ENCODE results near the gene RNF43.
A peak's percentile ranks its signal among the peaks of the same experiment; 100 is the strongest.

Gene RNF43

DNA sequence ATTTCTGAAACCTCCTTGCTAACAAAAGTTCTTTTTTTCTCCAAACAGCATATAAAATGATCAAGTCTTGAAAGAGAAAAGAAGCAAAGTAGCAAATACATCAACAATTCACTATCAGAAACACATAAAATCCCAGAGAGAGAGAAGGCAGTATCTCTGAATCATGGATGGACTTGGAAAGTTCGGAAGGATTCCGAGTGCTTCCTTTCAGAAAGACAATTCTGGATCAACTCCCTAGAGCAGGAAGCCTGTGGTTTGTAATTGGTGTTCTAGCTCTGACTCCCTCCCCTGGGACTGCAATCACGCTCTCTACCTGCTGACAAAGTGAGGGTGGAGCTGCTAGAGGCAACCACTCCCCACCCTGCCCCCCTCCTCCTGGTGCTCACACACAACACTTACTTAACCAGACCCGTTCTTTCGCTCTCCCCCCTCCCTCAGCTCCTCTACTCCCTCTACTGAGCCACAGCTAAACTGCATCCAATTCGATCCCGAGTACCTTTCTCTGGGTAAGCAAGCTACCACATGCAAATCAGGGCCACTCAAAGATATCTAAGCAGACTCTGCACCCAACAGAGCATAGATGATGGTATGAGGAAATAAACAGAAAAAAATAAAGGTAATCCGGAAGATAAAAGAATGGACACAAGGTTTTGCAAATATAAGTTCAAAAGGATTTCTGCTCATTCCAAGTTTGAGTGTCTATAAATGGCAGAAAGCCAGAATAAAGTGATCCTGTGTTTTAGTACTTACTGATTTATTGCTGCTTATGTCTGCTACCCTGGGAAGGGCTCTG is at the start of gene RNF43:
Gene RNF43 (minus strand): TSS at position 235 of the 793 bp plus-strand sequence. CDS start 1,957 bp downstream, outside the sequence.
- peak; percentile 73 for DNase-seq

GRCh38 chr17:58455491-58455890 is 38.2 kb upstream of the RNF43 start:
- no peak for DNase-seq

DNA sequence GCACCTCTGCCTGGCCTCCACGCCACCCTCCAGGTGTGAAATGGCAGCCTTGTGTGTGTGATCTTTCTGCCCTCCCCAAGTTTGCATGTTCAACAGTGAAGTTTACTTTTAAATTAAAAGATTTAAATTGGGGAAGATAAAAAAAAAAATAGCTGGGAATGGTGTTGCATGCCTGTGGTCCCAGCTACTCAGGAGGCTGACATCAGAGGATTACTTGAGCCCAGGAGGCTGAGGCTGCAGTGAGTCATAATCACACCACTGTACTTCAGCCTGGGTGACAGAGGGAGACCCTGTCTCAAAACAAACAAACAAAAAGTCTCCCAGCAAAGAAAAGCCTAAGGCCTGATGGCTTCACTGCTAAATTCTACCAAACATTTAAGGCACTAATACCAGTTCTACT is 35.4 kb upstream of the RNF43 start:
- no peak for DNase-seq

- peak; percentile 33 for DNase-seq
Measured at GRCh38 chr17:58447039-58447975, 30.0 kb upstream of the RNF43 start.

- no peak for DNase-seq
Measured at GRCh38 chr17:58446086-58446485, 28.8 kb upstream of the RNF43 start.

DNA sequence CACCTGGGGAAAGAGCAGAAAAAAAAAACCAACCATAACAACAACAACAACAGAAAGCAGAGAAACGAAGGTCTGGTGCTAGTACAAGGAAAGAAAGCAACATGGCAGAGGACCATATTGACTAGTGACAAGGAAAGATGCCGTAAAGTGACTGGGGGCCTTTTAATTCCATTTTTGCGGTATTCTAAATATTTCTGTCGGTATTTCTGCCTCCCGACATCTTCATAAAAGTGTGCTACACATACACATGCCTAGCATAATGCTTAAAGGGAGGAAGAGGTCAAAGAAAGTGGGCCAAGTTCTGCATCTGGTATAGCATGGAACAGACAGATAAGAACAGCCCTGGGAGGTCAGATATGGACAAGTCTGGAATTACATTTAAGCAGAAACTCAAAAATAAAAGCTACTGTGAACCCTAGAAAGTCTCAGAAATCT is 19.5 kb upstream of the RNF43 start:
- no peak for DNase-seq

DNA sequence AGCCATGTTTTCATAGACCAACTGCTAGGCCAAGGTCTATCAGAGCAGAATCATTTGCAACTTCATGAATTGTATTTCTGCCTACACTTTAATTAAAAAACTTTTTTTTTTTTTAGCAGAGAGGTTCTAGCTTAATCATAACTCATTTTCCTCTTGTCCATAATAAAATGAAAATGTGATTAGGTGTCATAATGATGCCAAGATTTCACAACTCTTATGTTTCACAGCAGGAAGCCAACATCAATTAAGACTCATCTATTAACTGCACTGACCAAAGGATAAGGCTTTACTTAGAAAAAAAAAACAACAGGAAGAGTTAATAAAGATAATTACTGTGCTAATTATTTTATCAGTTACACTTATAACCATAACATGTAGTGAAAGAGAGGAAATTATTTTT is 18.9 kb upstream of the RNF43 start:
- no peak for DNase-seq

GRCh38 chr17:58432806-58433573 is 15.7 kb upstream of the RNF43 start:
- DNase-seq: no peak

DNA sequence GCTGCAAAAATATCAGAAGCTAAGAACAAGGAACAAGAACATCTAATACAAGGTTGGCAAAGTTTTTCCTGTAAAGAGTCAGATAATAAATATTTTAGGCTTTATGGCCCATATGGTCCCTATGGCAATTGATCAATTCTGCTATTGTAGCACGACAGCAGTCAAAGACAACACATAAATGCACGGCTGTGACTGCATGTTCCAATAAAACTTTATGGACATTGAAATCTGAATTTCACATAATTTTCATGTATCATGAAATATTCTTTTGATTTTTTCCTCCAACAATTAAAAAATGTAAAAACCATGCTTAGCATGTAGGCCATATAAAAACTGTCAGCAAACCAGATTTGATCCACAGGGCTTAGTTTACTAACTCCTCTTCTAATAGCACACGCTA is 10.5 kb upstream of the RNF43 start:
- no peak for DNase-seq

GRCh38 chr17:58421711-58422110 is 4.4 kb upstream of the RNF43 start:
- DNase-seq: no peak

DNA sequence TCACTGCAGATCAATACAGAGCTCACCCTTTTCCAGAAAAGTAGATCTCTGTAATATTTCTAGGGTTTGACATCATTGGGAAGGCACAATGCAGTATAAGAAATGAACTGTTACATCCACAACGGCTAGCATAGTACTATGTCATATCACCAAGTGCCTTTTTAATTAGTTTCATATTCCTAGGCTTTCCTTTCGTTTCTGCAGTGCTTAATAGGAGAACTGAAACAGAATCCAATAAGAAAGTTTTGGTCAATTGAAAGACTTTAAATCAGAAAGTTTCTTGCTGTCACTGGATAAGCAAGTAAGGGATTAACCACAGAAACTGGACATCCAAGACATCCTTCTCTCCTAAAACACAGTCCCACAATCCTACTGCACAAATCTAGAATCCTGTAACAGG is 3.5 kb upstream of the RNF43 start:
- no peak for DNase-seq

DNA sequence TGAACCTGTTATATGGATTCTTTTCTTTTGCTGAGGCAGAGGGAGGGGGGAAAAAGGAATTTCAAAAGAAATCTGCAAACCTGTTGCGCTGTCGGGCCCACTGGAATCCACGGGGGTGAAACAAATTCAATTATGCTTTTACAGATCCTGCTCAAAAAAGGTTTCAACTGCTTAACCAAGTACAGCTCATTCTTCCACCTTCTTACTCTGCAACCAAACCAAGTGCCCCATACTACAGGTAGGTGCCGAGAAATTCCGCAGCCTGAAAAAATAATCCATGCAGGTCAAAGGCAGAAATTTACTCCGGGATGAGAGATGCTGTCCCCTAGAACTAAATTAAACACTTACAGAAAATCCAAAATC is 416 bp downstream of the RNF43 start:
- no peak for DNase-seq

DNA sequence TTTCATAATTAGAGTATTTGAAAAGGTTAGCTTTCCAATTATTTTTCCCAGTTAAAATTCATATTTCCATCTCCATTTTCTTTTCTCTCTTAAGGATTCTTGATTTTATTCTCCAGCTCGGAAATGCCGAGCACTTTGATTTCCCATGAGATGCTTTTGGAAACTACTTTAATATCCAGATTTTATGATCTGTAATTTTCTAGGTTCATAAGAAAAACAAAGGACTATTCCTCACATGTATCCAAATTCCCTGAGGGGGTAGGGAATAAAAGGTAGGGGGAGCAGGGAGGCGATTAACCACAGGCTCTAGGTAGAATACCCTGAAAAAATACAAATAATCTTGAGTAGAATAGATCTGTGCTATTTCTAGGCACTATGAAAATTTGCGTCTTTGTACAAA is 938 bp downstream of the RNF43 start:
- no peak for DNase-seq

GRCh38 chr17:58415371-58416055 is 1.8 kb downstream of the RNF43 start:
- DNase-seq: no peak

DNA sequence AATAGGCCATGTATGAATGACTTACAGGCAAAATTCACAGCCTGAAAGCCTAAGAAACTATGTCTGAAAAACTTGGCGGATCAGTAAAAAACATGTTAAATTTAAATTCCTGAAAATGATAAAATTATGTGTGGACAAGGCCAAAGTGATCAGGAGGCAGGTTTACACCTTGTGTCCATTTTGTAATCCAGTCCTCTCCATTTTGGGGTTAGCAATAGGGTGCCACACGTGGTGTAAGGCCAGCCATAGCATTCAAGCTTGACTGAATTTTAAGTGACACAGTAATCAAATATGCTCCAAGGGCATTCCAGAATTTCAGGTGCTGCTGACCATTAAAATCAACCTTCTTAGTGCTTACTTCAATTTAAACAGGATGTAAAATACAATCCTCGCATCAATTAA is 2.7 kb downstream of the RNF43 start:
- no peak for DNase-seq

DNA sequence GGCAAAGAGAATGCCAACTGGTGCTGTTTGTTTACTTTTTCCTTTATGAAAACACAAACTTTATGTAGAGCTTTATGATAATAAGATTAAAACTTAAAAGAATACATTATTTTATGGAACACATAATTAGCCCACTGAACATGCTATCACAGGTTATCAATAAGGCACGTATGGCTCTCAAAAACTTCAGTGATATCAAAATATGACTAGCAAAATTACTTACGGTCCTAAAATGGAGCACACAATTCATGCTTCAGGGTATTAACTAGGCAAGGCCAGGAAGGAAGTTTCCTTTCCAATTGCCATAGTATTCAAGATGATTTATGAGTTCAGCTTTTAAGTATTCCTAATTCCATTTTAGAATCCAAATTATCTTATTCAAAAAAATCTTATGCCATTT is 3.6 kb downstream of the RNF43 start:
- no peak for DNase-seq

GRCh38 chr17:58412961-58413586 is 4.3 kb downstream of the RNF43 start:
- no peak for DNase-seq

DNA sequence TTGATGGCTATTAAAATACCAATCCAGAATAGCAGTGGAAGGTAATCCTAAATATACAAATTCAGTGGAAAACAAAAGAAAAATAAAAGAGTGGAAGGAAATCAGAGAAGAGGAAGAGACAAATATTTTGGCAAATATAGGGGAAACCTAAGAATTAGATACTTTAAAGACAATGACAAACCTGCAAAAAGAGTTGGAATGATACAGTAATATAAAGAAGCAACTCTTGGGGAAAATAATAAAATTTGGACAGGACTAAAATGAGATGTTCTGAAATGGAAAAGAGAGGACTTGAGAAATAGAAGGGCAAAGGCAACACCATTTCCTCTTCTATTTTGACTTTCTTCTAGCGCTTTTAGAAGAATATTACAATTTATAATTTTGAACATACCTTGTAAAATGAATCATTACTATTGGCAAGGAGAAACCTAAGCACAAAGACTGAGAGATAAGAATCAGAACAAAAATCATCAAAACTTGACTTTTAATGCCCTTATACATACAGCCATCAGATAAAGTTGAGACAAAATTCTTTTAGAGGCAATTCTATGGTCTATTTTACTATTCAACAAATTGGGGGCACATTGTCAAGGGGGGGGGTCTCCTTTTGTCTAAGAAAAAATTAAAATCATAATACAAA is 5.2 kb downstream of the RNF43 start:
- DNase-seq: no peak

GRCh38 chr17:58411408-58411894 is 5.9 kb downstream of the RNF43 start:
- no peak for DNase-seq

GRCh38 chr17:58410714-58411407 is 6.5 kb downstream of the RNF43 start:
- no peak for DNase-seq

- DNase-seq: no peak
Measured at GRCh38 chr17:58409432-58409831, 7.9 kb downstream of the RNF43 start.
